HepG2 (cell line): ENCODE data around the gene STEAP2. TPM values are rescaled to one million over a fixed set of nuclear protein-coding genes. Genes with fewer than 3 reads are reported as not detected.

ENCODE experiments used
- ADNP ChIP-seq: sonication (generic); formaldehyde crosslinking; IDR thresholded peaks from 2 replicates; pipeline ENCODE4 v1.4.0; 2020; ENCODE audit warnings: missing genetic modification reagents
- ATF5 ChIP-seq: sonication (generic); formaldehyde crosslinking; IDR thresholded peaks from 2 replicates; pipeline ENCODE4 v1.4.0; 2020; ENCODE audit warnings: mild to moderate bottlenecking, low read depth, missing genetic modification reagents
- CEBPB ChIP-seq: IDR thresholded peaks from 2 replicates; pipeline ENCODE4 v1.6.1; 2011; ENCODE audit warnings: low read depth, low read length, improper control_type of control experiment, borderline replicate concordance
- FOSL1 ChIP-seq: sonication (generic); formaldehyde crosslinking; IDR thresholded peaks from 2 replicates; pipeline ENCODE4 v1.9.0; 2021; ENCODE audit warnings: missing genetic modification reagents, borderline replicate concordance
- KAT2B ChIP-seq: fragments of 150-350 bp; IDR thresholded peaks from 2 replicates; pipeline ENCODE4 v1.6.1; 2014; ENCODE audit warnings: low read depth, low read length, borderline replicate concordance
- KDM3A ChIP-seq: IDR thresholded peaks from 2 replicates; pipeline ENCODE4 v1.6.1; 2018; ENCODE audit warnings: low read depth, missing compliant biosample characterization
- ZFP82 ChIP-seq: sonication (generic); formaldehyde crosslinking; IDR thresholded peaks from 2 replicates; pipeline ENCODE4 v1.5.1; 2020; ENCODE audit warnings: mild to moderate bottlenecking, missing genetic modification reagents, borderline replicate concordance
- ZNF318 ChIP-seq: sonication (generic); formaldehyde crosslinking; IDR thresholded peaks from 2 replicates; pipeline ENCODE4 v1.4.0; 2020; ENCODE audit warnings: mild to moderate bottlenecking, missing genetic modification reagents
- ZNF556 ChIP-seq: sonication (generic); formaldehyde crosslinking; IDR thresholded peaks from 2 replicates; pipeline ENCODE4 v1.4.0; 2020; ENCODE audit warnings: mild to moderate bottlenecking, missing genetic modification reagents, borderline replicate concordance
- ZNF558 ChIP-seq: sonication (generic); formaldehyde crosslinking; IDR thresholded peaks from 2 replicates; pipeline ENCODE4 v1.9.0; 2022; ENCODE audit warnings: mild to moderate bottlenecking, missing genetic modification reagents, borderline replicate concordance
- ZNF598 ChIP-seq: sonication (generic); formaldehyde crosslinking; IDR thresholded peaks from 2 replicates; pipeline ENCODE4 v1.5.1; 2020; ENCODE audit warnings: mild to moderate bottlenecking, missing genetic modification reagents, borderline replicate concordance
- ZNF780A ChIP-seq: sonication (generic); formaldehyde crosslinking; IDR thresholded peaks from 2 replicates; pipeline ENCODE4 v1.8.0; 2022; ENCODE audit warnings: mild to moderate bottlenecking, missing genetic modification reagents, moderate library complexity
- polyA plus RNA-seq, 8 experiments: library from polyadenylated mRNA; depleted of rRNA in 3 of 8; stranded (reverse) in 7 of 8; unstranded in 1 of 8; fragments of >200 nt; fragmentation: Illumina TruSeq in 4 of 8; extraction: Trizol in 4 of 8; gene quantifications; 2 replicates each; pipeline versions ENCODE4 v1.2.1 to v1.2.3, GENCODE V29; 2011 to 2016; ENCODE audit warnings: low read depth in 4 of 8, missing spikeins in 1 of 8, mixed read lengths in 1 of 8; ENCODE audit not compliant: insufficient read depth in 1 of 8
- total RNA-seq, 5 experiments: library from RNA; depleted of rRNA; stranded (reverse); fragments of >200 nt; fragmentation: Illumina TruSeq; extraction: Trizol; gene quantifications; 2 replicates each; pipeline ENCODE4 v1.2.3, GENCODE V29; 2016; ENCODE audit warnings: low read depth in 1 of 5
- TF ChIP-seq, protein P1 (sequence below): IDR thresholded peaks from 2 replicates; pipeline ENCODE4 v1.6.1; 2016; ENCODE audit warnings: low read depth
- TF ChIP-seq, protein P2 (sequence below): sonication (generic); formaldehyde crosslinking; IDR thresholded peaks from 2 replicates; pipeline ENCODE4 v1.8.0; 2022; ENCODE audit warnings: mild to moderate bottlenecking, missing genetic modification reagents, moderate library complexity
- TF ChIP-seq, protein P3 (sequence below): sonication (generic); formaldehyde crosslinking; IDR thresholded peaks from 2 replicates; pipeline ENCODE4 v1.4.0; 2020; ENCODE audit warnings: missing genetic modification reagents

STEAP2 gene
- total and polyA plus RNA-seq, 2 of the 13 experiments (the other 11 are each of a cell fraction or from before 2014, with no cell fraction given) = 4.3 to 4.4 TPM

DNA sequence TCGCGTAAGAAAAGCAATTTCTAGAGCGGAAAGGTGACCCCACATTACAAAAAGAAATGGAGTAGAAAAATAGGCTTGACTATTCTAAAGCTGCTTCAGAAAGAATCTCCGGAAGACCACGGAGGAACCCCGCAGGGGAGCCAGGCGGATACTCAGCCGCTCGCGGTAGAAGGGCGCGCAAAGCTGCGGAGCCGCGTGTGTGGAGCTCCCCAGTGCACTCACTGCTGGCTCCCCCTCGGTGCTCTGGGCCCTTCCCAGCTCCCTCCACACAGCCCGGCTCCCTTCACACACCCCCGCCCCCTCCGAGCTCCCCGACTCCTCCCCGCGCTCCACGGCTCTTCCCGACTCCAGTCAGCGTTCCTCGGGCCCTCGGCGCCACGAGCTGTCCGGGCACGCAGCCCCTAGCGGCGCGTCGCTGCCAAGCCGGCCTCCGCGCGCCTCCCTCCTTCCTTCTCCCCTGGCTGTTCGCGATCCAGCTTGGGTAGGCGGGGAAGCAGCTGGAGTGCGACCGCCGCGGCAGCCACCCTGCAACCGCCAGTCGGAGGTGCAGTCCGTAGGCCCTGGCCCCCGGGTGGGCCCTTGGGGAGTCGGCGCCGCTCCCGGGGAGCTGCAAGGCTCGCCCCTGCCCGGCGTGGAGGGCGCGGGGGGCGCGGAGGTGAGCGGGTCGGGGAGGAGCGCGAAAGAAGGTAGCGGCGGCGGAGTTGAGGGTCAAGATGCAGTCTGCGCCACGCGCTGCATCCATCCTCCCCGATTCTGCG, at the start of gene STEAP2 (continued):
- TF ChIP-seq ZFP82 (no peak), ZNF598 (CRISPR knock-in tag) (peak; percentile 83; the same call in 1 of the 2 replicates), ADNP (CRISPR knock-in tag) (no peak), FOSL1 (CRISPR knock-in tag) (no peak), ZNF556 (CRISPR knock-in tag) (peak; percentile 97), ATF5 (no peak), ZNF780A (CRISPR knock-in tag) (peak; percentile 73; the same call in 1 of the 2 replicates), CEBPB (no peak), KAT2B (no peak), ZNF318 (CRISPR knock-in tag) (0 out of 2 replicates have a peak, but pooled peaks have one; percentile 38), ZNF558 (peak; percentile 82), KDM3A (CRISPR knock-in tag) (0 out of 2 replicates have a peak, but pooled peaks have one; percentile 49)
- TF ChIP-seq, protein P1, sequence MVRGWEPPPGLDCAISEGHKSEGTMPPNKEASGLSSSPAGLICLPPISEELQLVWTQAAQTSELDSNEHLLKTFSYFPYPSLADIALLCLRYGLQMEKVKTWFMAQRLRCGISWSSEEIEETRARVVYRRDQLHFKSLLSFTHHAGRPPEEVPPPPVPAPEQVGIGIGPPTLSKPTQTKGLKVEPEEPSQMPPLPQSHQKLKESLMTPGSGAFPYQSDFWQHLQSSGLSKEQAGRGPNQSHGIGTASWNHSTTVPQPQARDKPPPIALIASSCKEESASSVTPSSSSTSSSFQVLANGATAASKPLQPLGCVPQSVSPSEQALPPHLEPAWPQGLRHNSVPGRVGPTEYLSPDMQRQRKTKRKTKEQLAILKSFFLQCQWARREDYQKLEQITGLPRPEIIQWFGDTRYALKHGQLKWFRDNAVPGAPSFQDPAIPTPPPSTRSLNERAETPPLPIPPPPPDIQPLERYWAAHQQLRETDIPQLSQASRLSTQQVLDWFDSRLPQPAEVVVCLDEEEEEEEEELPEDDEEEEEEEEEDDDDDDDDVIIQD (CRISPR knock-in tag) = peak; percentile 45; the same call in 1 of the 2 replicates
- TF ChIP-seq, protein P2, sequence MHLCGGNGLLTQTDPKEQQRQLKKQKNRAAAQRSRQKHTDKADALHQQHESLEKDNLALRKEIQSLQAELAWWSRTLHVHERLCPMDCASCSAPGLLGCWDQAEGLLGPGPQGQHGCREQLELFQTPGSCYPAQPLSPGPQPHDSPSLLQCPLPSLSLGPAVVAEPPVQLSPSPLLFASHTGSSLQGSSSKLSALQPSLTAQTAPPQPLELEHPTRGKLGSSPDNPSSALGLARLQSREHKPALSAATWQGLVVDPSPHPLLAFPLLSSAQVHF (CRISPR knock-in tag) = peak; percentile 86; the same call in 1 of the 2 replicates
- TF ChIP-seq, protein P3, sequence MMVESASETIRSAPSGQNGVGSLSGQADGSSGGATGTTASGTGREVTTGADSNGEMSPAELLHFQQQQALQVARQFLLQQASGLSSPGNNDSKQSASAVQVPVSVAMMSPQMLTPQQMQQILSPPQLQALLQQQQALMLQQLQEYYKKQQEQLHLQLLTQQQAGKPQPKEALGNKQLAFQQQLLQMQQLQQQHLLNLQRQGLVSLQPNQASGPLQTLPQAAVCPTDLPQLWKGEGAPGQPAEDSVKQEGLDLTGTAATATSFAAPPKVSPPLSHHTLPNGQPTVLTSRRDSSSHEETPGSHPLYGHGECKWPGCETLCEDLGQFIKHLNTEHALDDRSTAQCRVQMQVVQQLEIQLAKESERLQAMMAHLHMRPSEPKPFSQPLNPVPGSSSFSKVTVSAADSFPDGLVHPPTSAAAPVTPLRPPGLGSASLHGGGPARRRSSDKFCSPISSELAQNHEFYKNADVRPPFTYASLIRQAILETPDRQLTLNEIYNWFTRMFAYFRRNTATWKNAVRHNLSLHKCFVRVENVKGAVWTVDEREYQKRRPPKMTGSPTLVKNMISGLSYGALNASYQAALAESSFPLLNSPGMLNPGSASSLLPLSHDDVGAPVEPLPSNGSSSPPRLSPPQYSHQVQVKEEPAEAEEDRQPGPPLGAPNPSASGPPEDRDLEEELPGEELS (CRISPR knock-in tag) = 0 out of 2 replicates have a peak, but pooled peaks have one; percentile 43
